ENCODE measurements around the gene SURF2.

SURF2 gene

GRCh38 chr9:133339641-133340040 lies 16.7 kb upstream of the SURF2 start:
- FAIRE-seq = no peak

- FAIRE-seq = no peak
Observed at GRCh38 chr9:133340256-133340655, 16.1 kb upstream of the SURF2 start.

- no peak for FAIRE-seq
Observed at GRCh38 chr9:133340916-133341315, 15.4 kb upstream of the SURF2 start.

GRCh38 chr9:133341369-133342068 lies 14.8 kb upstream of the SURF2 start:
- no peak for FAIRE-seq

GRCh38 chr9:133342069-133342406 lies 14.3 kb upstream of the SURF2 start:
- FAIRE-seq = no peak

GRCh38 chr9:133342570-133342969 lies 13.8 kb upstream of the SURF2 start:
- no peak for FAIRE-seq

- FAIRE-seq = no peak
Observed at GRCh38 chr9:133344071-133344470, 12.3 kb upstream of the SURF2 start.

- FAIRE-seq = no peak
Observed at GRCh38 chr9:133344979-133345378, 11.4 kb upstream of the SURF2 start.

GRCh38 chr9:133345596-133345995 lies 10.8 kb upstream of the SURF2 start:
- no peak for FAIRE-seq

- no peak for FAIRE-seq
Observed at GRCh38 chr9:133346021-133346785, 10.1 kb upstream of the SURF2 start.

GRCh38 chr9:133347515-133347984 lies 8.8 kb upstream of the SURF2 start:
- no peak for FAIRE-seq

- FAIRE-seq = peak; percentile 34
Observed at GRCh38 chr9:133347985-133348717, 8.2 kb upstream of the SURF2 start, which contains the start of the genes MED22 and RPL7A. Gene MED22, minus strand, starts transcription at chr9:133348131. Its CDS starts 1,469 bp downstream, at chr9:133346662. Gene RPL7A, plus strand, starts transcription at chr9:133348218. Its CDS starts 26 bp downstream, at chr9:133348244.

GRCh38 chr9:133348718-133349573 lies 7.4 kb upstream of the SURF2 start:
- FAIRE-seq = no peak

GRCh38 chr9:133349965-133350616 lies 6.3 kb upstream of the SURF2 start:
- no peak for FAIRE-seq

- FAIRE-seq = no peak
Observed at GRCh38 chr9:133351526-133351907, 4.8 kb upstream of the SURF2 start.

GRCh38 chr9:133351908-133352634 lies 4.3 kb upstream of the SURF2 start:
- FAIRE-seq = peak; percentile 40

GRCh38 chr9:133352635-133353340 lies 3.6 kb upstream of the SURF2 start:
- no peak for FAIRE-seq

GRCh38 chr9:133353548-133353947 lies 2.8 kb upstream of the SURF2 start:
- no peak for FAIRE-seq

- FAIRE-seq = no peak
Observed at GRCh38 chr9:133354766-133355165, 1.6 kb upstream of the SURF2 start.

- peak; percentile 48 for FAIRE-seq
Observed at GRCh38 chr9:133355881-133356357, 431 bp upstream of the SURF2 start.

Data from G401.6 (cell line).